SU-DHL-6 (cell line): Measurements from ENCODE around the gene POU5F1.

Experiments used
- EZH2phosphoT487 ChIP-seq: fragments of 200-600 bp; sonication (generic), shearing (Covaris generic); conservative IDR thresholded peaks from 2 replicates; pipeline ENCODE4 v1.6.1; 2018; ENCODE audit warnings: mild to moderate bottlenecking, antibody characterized with exemption, low read length, moderate library complexity, mixed read lengths
- TF ChIP-seq, protein P1 (sequence below): fragments of 200-600 bp; sonication (generic); IDR thresholded peaks from one replicate; pipeline ENCODE4 v1.5.1; 2017; ENCODE audit warnings: antibody characterized with exemption, mild to moderate bottlenecking, low read length, moderate library complexity; ENCODE audit not compliant: insufficient read depth, poor library complexity, severe bottlenecking

DNA sequence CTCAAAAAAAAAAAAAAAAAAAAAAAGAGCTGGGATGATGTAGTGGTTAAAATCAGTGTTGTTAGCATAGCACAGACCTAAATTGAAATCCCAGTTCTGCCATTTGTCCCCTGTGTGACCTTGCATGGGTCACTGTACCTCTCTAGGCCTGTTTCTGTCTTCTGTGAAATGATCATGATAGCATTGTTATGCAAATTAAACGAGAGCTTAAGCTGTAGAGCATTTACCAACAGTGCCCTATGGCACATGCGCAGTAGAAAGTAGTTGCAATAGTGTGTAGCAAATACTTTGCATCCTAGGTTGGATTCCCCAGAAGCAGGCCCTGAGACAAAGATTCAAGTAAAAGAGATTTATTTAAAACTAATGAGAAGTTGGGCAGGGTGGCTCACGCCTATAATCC lies 38.9 kb downstream of the POU5F1 start:
- TF ChIP-seq, protein P1, sequence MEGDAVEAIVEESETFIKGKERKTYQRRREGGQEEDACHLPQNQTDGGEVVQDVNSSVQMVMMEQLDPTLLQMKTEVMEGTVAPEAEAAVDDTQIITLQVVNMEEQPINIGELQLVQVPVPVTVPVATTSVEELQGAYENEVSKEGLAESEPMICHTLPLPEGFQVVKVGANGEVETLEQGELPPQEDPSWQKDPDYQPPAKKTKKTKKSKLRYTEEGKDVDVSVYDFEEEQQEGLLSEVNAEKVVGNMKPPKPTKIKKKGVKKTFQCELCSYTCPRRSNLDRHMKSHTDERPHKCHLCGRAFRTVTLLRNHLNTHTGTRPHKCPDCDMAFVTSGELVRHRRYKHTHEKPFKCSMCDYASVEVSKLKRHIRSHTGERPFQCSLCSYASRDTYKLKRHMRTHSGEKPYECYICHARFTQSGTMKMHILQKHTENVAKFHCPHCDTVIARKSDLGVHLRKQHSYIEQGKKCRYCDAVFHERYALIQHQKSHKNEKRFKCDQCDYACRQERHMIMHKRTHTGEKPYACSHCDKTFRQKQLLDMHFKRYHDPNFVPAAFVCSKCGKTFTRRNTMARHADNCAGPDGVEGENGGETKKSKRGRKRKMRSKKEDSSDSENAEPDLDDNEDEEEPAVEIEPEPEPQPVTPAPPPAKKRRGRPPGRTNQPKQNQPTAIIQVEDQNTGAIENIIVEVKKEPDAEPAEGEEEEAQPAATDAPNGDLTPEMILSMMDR = no peak
- TF ChIP-seq EZH2phosphoT487 = no peak
